HG03135 (cell line): Measurements from ENCODE around the gene PDZRN3.

Source experiments
- ATAC-seq: cut with Tn5 transposase; IDR thresholded peaks from one replicate; pipeline ENCODE4 v1.9.1; 2021; ENCODE audit warnings: mild to moderate bottlenecking, moderate library complexity; ENCODE audit not compliant: unreplicated experiment

PDZRN3 gene

DNA sequence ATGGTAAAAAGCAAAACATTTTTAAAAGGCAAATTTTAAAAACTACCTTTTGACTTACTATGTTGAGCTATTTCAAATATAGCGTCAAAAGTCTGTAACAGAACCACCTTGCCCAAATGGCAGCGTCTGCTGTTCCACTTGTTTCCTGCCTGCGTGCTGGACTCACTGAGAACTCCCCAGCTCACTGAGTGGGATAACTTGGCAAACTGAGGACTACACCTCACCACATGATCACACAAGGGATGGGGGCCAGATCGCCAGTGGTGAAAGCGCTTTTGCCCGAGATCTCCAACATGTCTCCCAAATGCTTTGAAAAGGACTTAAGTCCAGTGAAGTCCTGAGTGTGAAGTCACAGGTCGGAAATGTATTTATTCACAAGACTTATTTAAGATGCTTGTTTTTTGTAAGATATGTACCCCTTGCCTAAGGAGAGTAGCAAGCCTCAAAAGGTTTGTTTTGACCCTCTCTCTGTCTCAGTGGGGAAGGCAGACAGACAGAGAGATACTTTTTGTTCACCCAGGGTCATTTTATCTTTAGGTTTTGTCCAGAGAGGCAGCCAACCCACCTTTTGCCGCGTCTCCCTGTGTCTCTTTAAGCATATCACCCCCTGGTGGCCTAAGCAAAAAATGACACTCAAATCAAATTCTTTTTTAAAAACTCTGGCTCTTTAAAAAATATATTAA is 192.6 kb downstream of the PDZRN3 start:
- ATAC-seq: no peak

- no peak for ATAC-seq
Observed at GRCh38 chr3:73431183-73431900, 193.4 kb downstream of the PDZRN3 start.

- no peak for ATAC-seq
Observed at GRCh38 chr3:73427048-73427706, 197.6 kb downstream of the PDZRN3 start.

DNA sequence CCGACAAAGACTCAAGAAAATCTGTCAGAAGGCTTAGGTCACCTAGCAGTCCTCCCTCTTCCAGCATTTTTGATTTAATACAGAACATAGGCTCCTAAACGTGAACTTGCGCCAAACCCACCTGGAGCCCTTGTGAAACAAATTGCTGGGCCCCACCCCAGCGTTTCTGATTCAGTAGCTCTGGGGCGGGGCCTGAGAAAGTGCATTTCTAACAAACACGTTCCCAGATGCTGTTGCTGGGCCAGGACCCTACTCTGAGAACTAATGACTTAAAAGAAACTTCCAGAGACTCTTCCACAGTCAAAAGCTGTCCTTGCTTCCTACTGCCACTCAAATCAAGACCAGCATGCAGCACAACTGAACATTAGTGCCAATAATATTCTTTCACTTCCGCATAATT is 198.1 kb downstream of the PDZRN3 start:
- no peak for ATAC-seq

GRCh38 chr3:73423116-73423515 is 201.6 kb downstream of the PDZRN3 start:
- ATAC-seq: no peak

GRCh38 chr3:73422571-73422970 is 202.2 kb downstream of the PDZRN3 start:
- no peak for ATAC-seq

DNA sequence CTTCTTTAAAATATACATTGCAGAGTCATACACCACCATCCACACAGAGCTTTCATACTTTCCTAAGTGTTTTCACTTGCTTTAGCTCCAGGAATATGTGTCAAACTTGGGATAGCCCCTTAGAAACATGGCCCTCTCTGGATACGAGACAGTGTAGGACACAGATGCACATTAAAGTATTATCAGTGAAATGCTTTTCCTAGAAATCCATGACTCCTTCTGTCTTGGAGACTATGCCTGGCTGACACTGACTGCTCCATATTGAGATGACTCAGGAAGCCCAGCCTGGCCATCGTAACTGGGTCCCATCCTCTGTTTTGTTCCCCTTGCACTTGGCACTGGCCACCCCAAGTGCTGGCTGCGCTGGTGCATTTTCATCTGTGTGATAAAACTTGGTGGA is 204.8 kb downstream of the PDZRN3 start:
- no peak for ATAC-seq

DNA sequence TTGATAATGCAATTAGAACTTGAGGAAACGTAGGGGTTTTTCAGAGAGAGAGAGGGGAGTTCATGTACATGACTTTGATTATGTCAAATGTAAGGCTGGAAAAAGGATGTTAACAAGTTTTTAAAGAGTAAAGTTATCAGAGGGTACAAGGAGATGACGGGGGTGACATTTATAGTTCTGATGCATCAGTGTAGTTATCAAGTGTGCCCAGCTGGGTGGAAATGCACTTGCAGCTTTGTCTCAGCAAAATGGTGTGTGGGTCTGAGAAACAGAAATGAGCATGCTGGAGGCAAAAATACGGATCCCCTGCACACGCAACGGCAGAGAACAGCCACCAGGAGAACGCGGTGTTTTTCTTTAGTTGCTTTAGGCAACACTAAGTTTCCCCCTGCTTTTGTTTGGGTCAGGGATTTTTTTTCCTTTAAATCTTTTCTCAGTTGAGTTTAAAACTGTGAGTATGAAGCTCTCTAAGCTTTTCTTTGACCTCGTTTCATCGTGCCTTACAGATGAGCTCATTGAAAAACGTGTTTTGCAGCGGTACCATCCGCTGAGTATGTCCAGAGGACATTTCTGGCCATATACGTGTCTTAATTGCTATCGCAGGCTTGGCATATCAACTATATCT is 205.4 kb downstream of the PDZRN3 start:
- no peak for ATAC-seq

DNA sequence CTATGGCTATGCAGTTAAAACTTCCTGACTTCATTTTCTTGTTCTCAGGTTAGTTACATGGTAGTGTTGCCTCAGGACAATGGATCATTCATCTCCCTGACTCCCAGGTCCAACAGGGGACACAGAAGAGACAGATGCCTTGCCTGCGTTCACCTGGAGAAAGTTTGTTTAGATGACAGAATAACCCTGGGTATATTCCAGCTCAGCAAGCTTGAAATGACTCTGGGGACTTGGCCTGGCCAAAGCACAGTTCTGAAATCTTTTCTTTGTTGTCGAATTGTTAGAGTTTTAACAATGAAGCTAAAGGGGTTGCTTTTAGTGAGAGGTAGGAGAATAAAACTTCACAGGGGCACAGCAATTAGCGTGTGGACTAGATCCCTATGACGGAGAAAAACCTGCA is 206.1 kb downstream of the PDZRN3 start:
- no peak for ATAC-seq

- ATAC-seq: no peak
Observed at GRCh38 chr3:73415118-73415517, 209.6 kb downstream of the PDZRN3 start.

- ATAC-seq: no peak
Observed at GRCh38 chr3:73413619-73414018, 211.1 kb downstream of the PDZRN3 start.

DNA sequence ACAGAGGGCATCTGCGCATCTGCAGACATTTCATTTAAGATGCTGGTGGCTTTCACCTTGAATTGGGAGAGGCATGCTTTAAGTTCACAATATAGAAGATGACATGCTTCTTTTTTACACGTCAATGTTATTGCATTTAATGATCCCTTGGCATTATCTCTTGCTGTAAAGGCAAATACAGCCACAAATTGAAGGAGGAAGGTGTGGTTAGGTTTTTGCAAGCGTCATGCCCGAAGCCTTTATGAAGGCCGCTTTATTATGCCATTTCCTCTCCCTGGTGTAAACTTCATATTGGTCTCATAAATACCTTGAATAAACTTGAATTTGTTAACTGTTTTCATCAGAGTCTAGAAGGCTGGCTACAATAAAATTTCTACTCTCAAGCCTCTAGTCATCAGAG is 212.7 kb downstream of the PDZRN3 start:
- no peak for ATAC-seq

GRCh38 chr3:73411545-73411944 is 213.2 kb downstream of the PDZRN3 start:
- no peak for ATAC-seq

DNA sequence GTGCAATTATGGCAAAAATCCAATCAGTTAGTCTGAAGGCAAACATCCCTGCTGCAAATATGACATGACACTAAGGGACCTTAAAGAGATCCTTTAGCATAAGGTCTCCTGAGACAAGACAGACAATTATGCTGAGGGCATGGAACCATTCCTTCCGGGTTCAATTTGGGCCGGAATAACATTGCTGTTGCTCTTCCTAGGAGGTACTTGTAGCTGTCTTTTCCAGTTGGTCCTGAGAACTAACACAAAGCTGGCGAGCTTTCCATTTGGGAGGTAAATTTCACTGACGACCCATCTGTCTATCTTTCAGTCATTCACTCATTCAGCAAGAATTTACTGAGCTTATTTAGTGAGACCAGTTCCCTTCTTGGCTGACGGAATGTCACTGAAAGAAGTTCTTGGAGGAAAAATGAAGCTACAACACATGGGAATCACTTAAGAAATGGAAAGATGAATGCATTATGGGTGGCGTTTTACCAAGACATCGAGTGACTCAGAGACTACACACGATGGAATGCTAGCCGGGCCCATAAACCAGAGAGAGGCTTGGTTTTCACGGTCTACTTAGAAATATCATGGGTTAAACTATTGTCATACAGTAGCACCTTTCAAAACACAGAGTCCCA is 215.5 kb downstream of the PDZRN3 start:
- ATAC-seq: no peak

DNA sequence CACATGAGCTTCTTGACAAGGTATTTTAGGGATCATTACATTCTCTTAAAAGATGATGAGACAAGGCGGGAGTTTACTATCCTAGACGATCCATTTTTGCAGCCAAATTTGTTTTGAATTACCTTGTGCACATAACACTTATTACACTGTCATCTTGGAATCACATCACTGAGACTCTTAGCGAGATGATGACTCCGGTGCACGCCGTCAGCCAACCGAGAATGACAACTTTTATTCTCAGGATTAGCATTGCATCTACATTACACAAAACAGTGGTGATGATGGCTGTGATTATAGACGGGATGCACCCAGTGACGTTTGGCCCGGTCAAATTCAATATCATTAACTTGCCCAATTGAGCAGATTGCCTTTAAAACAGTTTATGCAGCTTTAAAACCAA is 216.1 kb downstream of the PDZRN3 start:
- ATAC-seq: no peak

DNA sequence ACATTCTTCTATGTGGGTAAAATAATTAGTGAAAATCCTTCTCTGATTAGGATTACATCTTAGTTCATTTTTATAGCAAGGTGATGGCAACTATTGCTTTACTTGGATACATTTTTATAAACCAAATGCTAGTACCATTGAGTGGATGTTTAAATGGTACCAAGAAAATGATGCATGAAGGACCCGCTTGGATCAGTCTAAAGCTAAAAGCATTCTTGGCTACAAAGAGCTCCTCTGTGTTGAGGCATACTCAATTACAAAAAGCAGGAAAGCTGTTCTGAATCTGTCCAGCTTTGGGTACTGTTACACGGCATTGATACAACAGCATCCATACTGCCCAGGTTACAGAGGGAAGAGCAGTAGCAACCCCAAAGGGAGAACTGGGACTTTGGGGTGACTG is 217.2 kb downstream of the PDZRN3 start:
- ATAC-seq: no peak

- ATAC-seq: no peak
Observed at GRCh38 chr3:73405853-73406252, 218.9 kb downstream of the PDZRN3 start.

DNA sequence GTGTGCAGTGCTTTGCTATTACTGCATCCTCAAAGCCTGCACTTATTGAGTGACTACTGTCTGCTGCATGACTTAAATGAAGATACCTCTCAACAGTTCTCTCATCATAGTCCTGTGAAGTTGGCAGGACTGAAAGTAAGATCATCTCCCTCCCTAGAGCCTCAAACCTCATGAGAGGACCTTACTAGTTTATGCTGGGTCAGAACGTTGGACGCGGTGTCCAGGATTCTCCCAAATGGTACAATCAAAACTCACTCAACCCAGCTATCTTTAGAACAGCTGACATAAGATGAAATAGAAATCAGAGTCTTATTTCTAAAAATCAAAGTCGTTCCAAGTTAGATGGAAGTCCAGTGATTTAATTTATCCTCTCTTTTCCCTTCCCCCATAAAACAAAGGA is 219.7 kb downstream of the PDZRN3 start:
- ATAC-seq: no peak

GRCh38 chr3:73404435-73404834 is 220.3 kb downstream of the PDZRN3 start:
- no peak for ATAC-seq

DNA sequence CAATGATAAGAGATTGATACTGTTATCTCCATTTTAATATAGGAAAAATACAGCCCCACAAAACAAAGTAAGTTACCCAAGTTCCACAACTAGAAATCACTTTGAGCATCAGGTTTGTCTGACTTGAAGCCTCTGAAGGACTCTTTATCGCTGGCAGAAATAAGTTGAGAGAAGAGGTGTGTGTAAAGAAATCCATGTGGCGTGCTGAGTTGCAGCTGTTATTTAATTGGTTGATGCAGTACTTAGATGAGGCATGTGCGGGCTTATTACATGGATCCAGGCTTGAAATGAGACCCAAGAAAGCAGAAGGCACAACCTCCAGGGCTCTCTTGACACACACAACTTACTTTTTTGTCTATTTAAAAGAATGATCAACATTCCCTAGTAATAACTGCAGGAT is 221.3 kb downstream of the PDZRN3 start:
- no peak for ATAC-seq

- no peak for ATAC-seq
Observed at GRCh38 chr3:73401616-73402279, 223.0 kb downstream of the PDZRN3 start.
